A549 (cell line): Measurements from ENCODE around the gene CDC42EP4. TPM values are rescaled to one million over a fixed set of nuclear protein-coding genes. Genes with fewer than 3 reads are reported as not detected.
"Not testable (repeated sequence)": the region's sequence is repeated elsewhere in the genome, so short reads cannot be mapped to it uniquely, and the experiment has no call there.

Experiments used
- ATAC-seq, 2 experiments: fragments of 200-7000 bp in 1 of 2; fragments of >200 bp in 1 of 2; cut with Nextera tagmentation in 1 of 2; cut with Tn5 transposase in 1 of 2; 3 replicates each; pipeline versions ENCODE4 v1.8.0 to v1.9.1; 2018 to 2020; ENCODE audit warnings: mild to moderate bottlenecking in 1 of 2, moderate library complexity in 1 of 2
- CTCF ChIA-PET: fragments of 300-600 bp; sonication (Branson Sonifier 250); formaldehyde crosslinking; extraction: SDS; loops from one replicate; lab custom pipeline; 2021; ENCODE audit warnings: antibody characterized with exemption, inconsistent platforms; lab: Yijun Ruan, JAX
- POLR2A ChIA-PET: fragments of 350-600 bp; formaldehyde crosslinking; extraction: SDS; loops from one replicate; lab custom pipeline; 2021; ENCODE audit warnings: antibody characterized with exemption, inconsistent platforms; lab: Yijun Ruan, JAX
- DNase-seq, 2 experiments: peaks; one replicate each; pipeline versions ENCODE4 v3.0.0 to v3.0.0-alpha.2; 2011 to 2016; ENCODE audit warnings: low read depth in 1 of 2, low spot score in 1 of 2
- FAIRE-seq: peaks from 2 replicates; lab custom pipeline; 2011; peaks lifted over from hg19 to GRCh38; lab: Jason Lieb, UNC
- H3K27ac ChIP-seq, 2 experiments: fragments of >200 bp; sonication (Bioruptor Twin); formaldehyde crosslinking; 3 replicates each; pipeline ENCODE4 v1.5.1; 2016 to 2017
- H3K4me1 ChIP-seq: fragments of >200 bp; sonication (Bioruptor Twin); formaldehyde crosslinking; 3 replicates; pipeline ENCODE4 v1.6.1; 2016
- H3K4me2 ChIP-seq: fragments of >200 bp; sonication (Bioruptor Twin); formaldehyde crosslinking; 3 replicates; pipeline ENCODE4 v1.6.1; 2016
- H3K4me3 ChIP-seq: fragments of >200 bp; sonication (Bioruptor Twin); formaldehyde crosslinking; 3 replicates; pipeline ENCODE4 v1.5.1; 2016
- H3K9me3 ChIP-seq: fragments of >200 bp; sonication (Bioruptor Twin); formaldehyde crosslinking; 3 replicates; pipeline ENCODE4 v1.6.1; 2016
- BCL3 ChIP-seq: fragments of >200 bp; sonication (Bioruptor Twin); formaldehyde crosslinking; IDR thresholded peaks from 3 replicates; pipeline ENCODE4 v1.6.1; 2016
- CEBPB ChIP-seq, 2 experiments: fragments of >200 bp in 1 of 2; sonication (Bioruptor Twin) in 1 of 2; formaldehyde crosslinking in 1 of 2; IDR thresholded peaks; 2 replicates each; pipeline ENCODE4 v1.6.1; 2012 to 2016
- CHD4 ChIP-seq: fragments of 200-600 bp; sonication (generic); IDR thresholded peaks from 2 replicates; pipeline ENCODE4 v1.6.1; 2016; ENCODE audit warnings: antibody characterized with exemption, mild to moderate bottlenecking, borderline replicate concordance
- EHMT2 ChIP-seq: fragments of 200-600 bp; sonication (generic); IDR thresholded peaks from 2 replicates; pipeline ENCODE4 v1.6.1; 2016; ENCODE audit warnings: antibody characterized with exemption, low read depth, mild to moderate bottlenecking, moderate library complexity
- GATA3 ChIP-seq: IDR thresholded peaks from 2 replicates; pipeline ENCODE4 v1.6.1; 2012; ENCODE audit warnings: borderline replicate concordance
- HES2 ChIP-seq: fragments of >200 bp; sonication (Bioruptor Twin); formaldehyde crosslinking; IDR thresholded peaks from 2 replicates; pipeline ENCODE4 v1.6.1; 2016
- HOXA7 ChIP-seq: fragments of 250-450 bp; sonication (Bioruptor Pico); IDR thresholded peaks from 2 replicates; pipeline ENCODE4 v1.5.0; 2020; ENCODE audit warnings: mild to moderate bottlenecking, moderate library complexity
- JUN ChIP-seq, 2 experiments: fragments of >200 bp; sonication (Bioruptor Twin); formaldehyde crosslinking; IDR thresholded peaks; 2 replicates in 1 of 2; 3 replicates in 1 of 2; pipeline ENCODE4 v1.6.1; 2016 to 2017
- JUNB ChIP-seq: fragments of >200 bp; sonication (Bioruptor Twin); formaldehyde crosslinking; IDR thresholded peaks from 2 replicates; pipeline ENCODE4 v1.6.1; 2016
- MAFK ChIP-seq: fragments of 450-650 bp; IDR thresholded peaks from 2 replicates; pipeline ENCODE4 v1.6.1; 2014; ENCODE audit not compliant: partially characterized antibody
- MAX ChIP-seq: IDR thresholded peaks from 2 replicates; pipeline ENCODE4 v1.6.1; 2012
- PBX3 ChIP-seq: IDR thresholded peaks from 2 replicates; pipeline ENCODE4 v1.6.1; 2012
- RAD21 ChIP-seq, 2 experiments: fragments of >200 bp in 1 of 2; sonication (Bioruptor Twin) in 1 of 2; formaldehyde crosslinking in 1 of 2; IDR thresholded peaks in 1 of 2; conservative IDR thresholded peaks in 1 of 2; 2 replicates in 1 of 2; 3 replicates in 1 of 2; pipeline ENCODE4 v1.6.1; 2012 to 2018; ENCODE audit warnings: inconsistent platforms in 1 of 2
- REST ChIP-seq: fragments of 200-600 bp; sonication (generic); IDR thresholded peaks from 2 replicates; pipeline ENCODE4 v1.6.1; 2016; ENCODE audit warnings: antibody characterized with exemption, mild to moderate bottlenecking, moderate library complexity
- RFX5 ChIP-seq: fragments of 450-650 bp; IDR thresholded peaks from 2 replicates; pipeline ENCODE4 v1.7.1; 2014; ENCODE audit warnings: antibody characterized with exemption, mild to moderate bottlenecking, moderate library complexity
- SMC3 ChIP-seq: fragments of >200 bp; sonication (Bioruptor Twin); formaldehyde crosslinking; IDR thresholded peaks from 3 replicates; pipeline ENCODE4 v1.6.1; 2018; ENCODE audit warnings: inconsistent platforms
- ZC3H11A ChIP-seq: fragments of 450-650 bp; IDR thresholded peaks from 2 replicates; pipeline ENCODE4 v1.6.1; 2014; ENCODE audit warnings: antibody characterized with exemption, mild to moderate bottlenecking
- WGBS: methylation state at CpG from one replicate; pipeline ENCODE4 v1.1.6; 2017; ENCODE audit errors: missing lambda C conversion rate; 5-methylcytosine and 5-hydroxymethylcytosine counted together
- polyA plus RNA-seq, 4 experiments: library from polyadenylated mRNA; depleted of rRNA in 3 of 4; stranded (reverse); fragments of >200 nt; fragmentation: RNase III in 1 of 4; extraction: RNeasy Plus Mini Kit Qiagen cat#74134 plus additional on column Dnase treatment in 1 of 4; gene quantifications; 2 replicates in 3 of 4; 3 replicates in 1 of 4; pipeline ENCODE4 v1.2.3, GENCODE V29; 2011 to 2017

CDC42EP4 gene
- polyA plus RNA-seq, 2 of the 4 experiments (the other 2 are of a cell fraction): 33.8 to 65.7 TPM

- ChIA-PET POLR2A (interaction anchor here (4.5 to 5.0 kb wide), 2 partner anchors 10 to 33 kb away, joined by 22 to 24 read pairs; no protein-coding TSS in a partner anchor), CTCF (interaction anchor here (0.5 to 29.0 kb wide), 9 partner anchors 19 to 119 kb away, joined by 3 to 385 read pairs (median 9); no protein-coding TSS in a partner anchor)
- H3K9me3 ChIP-seq, FAIRE-seq, DNase-seq, ATAC-seq: not testable (repeated sequence)
- WGBS: 42% methylated on average over 5 of the region's 5 CpGs
- H3K27ac ChIP-seq: peak overlapping the region; percentile 95 to 96
- H3K4me1 ChIP-seq: peaks cover 61% of the 10 kb centered on the region
- H3K4me2 ChIP-seq: peak overlapping the region; percentile 91
- H3K4me3 ChIP-seq: peak overlapping the region; percentile 77
Observed at GRCh38 chr17:73308959-73309358, 2.8 kb downstream of the CDC42EP4 start.

GRCh38 chr17:73308017-73308823 is 3.6 kb downstream of the CDC42EP4 start:
- H3K4me3 ChIP-seq: peak overlapping the region; percentile 77
- H3K9me3 ChIP-seq: no peaks in the 10 kb centered on the region
- FAIRE-seq: no peak
- TF ChIP-seq SMC3 (peak; percentile 21; the same call in 1 of the 3 replicates), REST (no peak), RAD21 (conservative IDR thresholded peaks at IDR 0.05 in 1 of 2, IDR thresholded peaks at IDR 0.05 in 1 of 2) (peak; percentile 8 to 16; a peak in 1 of 5 replicates), BCL3 (0 out of 3 replicates have a peak, but pooled peaks have one; percentile 43), PBX3 (0 out of 2 replicates have a peak, but pooled peaks have one; percentile 31), ZC3H11A (no peak), HOXA7 (CRISPR knock-in tag) (0 out of 2 replicates have a peak, but pooled peaks have one; percentile 59), HES2 (0 out of 2 replicates have a peak, but pooled peaks have one; percentile 26), EHMT2 (no peak), CEBPB (IDR thresholded peaks at IDR 0.05) (peak; percentile 97 to 100), JUNB (no peak), RFX5 (0 out of 2 replicates have a peak, but pooled peaks have one; percentile 46), GATA3 (peak; percentile 100), CHD4 (no peak), MAFK (peak; percentile 20), JUN (IDR thresholded peaks at IDR 0.05) (peak; percentile 52 to 81; a peak in 4 of 5 replicates), MAX (peak; percentile 75)
- TF ChIP-seq, all 56 proteins: peak for 12
- POLR2A ChIA-PET: interaction anchor here (0.6 to 5.0 kb wide), 5 partner anchors 9 to 62 kb away, joined by 3 to 24 read pairs (median 7); no protein-coding TSS in a partner anchor
- Histone ChIP-seq H3K27ac (peak overlapping the region; percentile 95 to 96), H3K4me1 (peaks cover 68% of the 10 kb centered on the region), H3K4me2 (peak overlapping the region; percentile 91)
- 3% methylated on average over 23 of the region's 23 CpGs for WGBS
- CTCF ChIA-PET: interaction anchor here (0.8 to 29.0 kb wide), 16 partner anchors 9 to 748 kb away, joined by 3 to 385 read pairs (median 4); no protein-coding TSS in a partner anchor
- ATAC-seq (peak; percentile 1 to 2; a peak in 4 of 6 replicates), DNase-seq (peak; percentile 92 to 95)
